ENCODE data around the gene SKA2. TPM values are rescaled to one million over a fixed set of nuclear protein-coding genes. Genes with fewer than 3 reads are reported as not detected.
A peak's percentile ranks its signal among the peaks of the same experiment; 100 is the strongest.

The SKA2 gene, protein sequence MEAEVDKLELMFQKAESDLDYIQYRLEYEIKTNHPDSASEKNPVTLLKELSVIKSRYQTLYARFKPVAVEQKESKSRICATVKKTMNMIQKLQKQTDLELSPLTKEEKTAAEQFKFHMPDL
- total RNA-seq (2014; rRNA removed; shearing (Covaris generic)) (24.8 and 44.4 TPM in 2 replicates), polyA plus RNA-seq (2016; fragmentation: Nextera tagmentation; extraction: Ambion mirVana) (39.3 and 39.9 TPM in 2 replicates)

DNA sequence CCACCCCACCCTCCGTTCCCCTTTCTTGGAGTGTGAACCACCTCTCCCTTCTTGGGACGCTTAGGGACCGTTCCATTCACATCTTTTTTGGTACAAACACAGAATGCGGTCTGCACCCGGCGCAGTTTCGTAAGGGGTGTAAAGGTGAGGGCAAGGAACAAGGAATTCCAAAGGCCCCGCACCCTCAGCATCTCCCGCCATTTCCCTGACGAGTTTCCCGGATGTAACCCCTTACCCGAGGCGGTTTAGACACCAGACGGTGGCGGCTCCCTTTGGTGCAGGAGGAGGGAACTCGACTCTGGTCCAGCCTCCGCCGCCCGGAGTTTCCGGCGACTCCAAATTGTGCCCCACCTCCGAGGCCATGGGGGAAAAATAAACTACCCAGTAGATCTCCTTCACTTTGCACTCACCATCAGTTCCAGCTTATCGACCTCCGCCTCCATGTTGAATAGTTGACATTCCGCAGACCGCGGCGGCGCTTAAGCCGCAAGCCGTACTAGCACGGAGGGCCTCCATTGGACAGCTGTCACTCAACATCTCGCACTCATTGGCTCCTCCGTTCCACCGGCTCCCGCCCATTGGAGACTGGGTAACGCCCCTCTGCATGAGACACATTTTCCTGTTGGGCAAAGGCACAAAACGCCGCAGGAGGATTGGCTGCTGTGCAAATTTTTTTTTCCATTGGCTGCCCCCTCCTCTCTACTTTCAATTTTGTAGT lies at the start of gene SKA2:
TSS of gene SKA2 (minus strand) at position 466 of the 718 bp plus-strand sequence. CDS start at position 443, 23 bp downstream.
- Histone ChIP-seq H3K27me3 (replicated peaks; ENCODE audit: insufficient read depth) (no peaks in the 10 kb centered on the region), H3K9me2 (ENCODE audit: insufficient read depth) (no peaks in the 10 kb centered on the region), H4K20me1 (ENCODE audit: insufficient read depth) (no peaks in the 10 kb centered on the region), H2AFZ (peak within 1 kb of the TSS; percentile 95), H3K9me3 (ENCODE audit: low read depth) (no peaks in the 10 kb centered on the region), H3K4me1 (ENCODE audit: insufficient read depth) (peaks cover 31% of the 10 kb centered on the region), H3K4me3 (peak within 1 kb of the TSS; percentile 83), H3K9ac (peak within 1 kb of the TSS; percentile 89), H3K27ac (peak within 1 kb of the TSS; percentile 85), H3F3A (ENCODE audit: insufficient read depth) (peaks cover 17% of the 10 kb centered on the region; the same call in 1 of the 2 replicates), H3K4me2 (ENCODE audit: unreplicated experiment) (peak within 1 kb of the TSS; percentile 87), H3K79me2 (ENCODE audit: insufficient read depth) (peaks cover 84% of the 10 kb centered on the region), H3K36me3 (ENCODE audit: low read depth) (no peaks in the 10 kb centered on the region)
- TF ChIP-seq EZH2phosphoT487 (IDR thresholded peaks at IDR 0.05; ENCODE audit: insufficient read depth, low read depth) = no peak
- TF ChIP-seq EZH2 (IDR thresholded peaks at IDR 0.05; ENCODE audit: insufficient read depth, poor library complexity, severe bottlenecking) = no peak
- in situ Hi-C loops (cut with MboI) = no loop called here
- 0% methylated on average over 37 to 39 of the region's 39 CpGs for WGBS, 2 experiments (ENCODE audit: low coverage in 1 of 2, low lambda C conversion rate in 2 of 2, missing lambda C conversion rate in 2 of 2)
- DNase-seq = peak; percentile 99

DNA sequence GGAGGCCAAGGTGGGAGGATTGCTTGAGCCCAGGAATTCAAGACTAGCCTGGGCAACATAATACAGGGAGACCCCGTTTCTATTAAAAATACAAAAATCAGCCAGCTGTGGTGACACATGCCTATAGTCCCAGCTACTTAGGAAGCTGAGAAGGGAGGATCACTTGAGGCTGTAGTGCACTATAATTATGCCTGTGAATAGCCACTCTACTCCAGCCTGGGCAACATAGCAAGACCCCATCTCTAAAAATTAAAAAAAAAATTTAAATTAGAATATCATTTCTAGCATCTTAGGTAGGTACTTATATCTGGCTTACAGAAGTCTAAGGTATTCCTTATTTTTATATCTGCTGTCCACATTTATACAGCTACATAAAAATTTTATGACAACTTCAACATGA lies 47.3 kb upstream of the SKA2 start:
- no peaks in the 10 kb centered on the region for H4K20me1 ChIP-seq (ENCODE audit: insufficient read depth)
- no peaks in the 10 kb centered on the region for H3K79me2 ChIP-seq (ENCODE audit: insufficient read depth)
- DNase-seq = no peak
- 91 to 100% methylated on average over 1 of the region's 1 CpG for WGBS, 2 experiments (ENCODE audit: low coverage in 1 of 2, low lambda C conversion rate in 2 of 2, missing lambda C conversion rate in 2 of 2)
- no peak overlapping the region for H3K9ac ChIP-seq
- H3K36me3 ChIP-seq (ENCODE audit: low read depth) = no peaks in the 10 kb centered on the region
- no peaks in the 10 kb centered on the region for H3K4me1 ChIP-seq (ENCODE audit: insufficient read depth)
- TF ChIP-seq EZH2phosphoT487 (IDR thresholded peaks at IDR 0.05; ENCODE audit: insufficient read depth, low read depth) (no peak), EZH2 (IDR thresholded peaks at IDR 0.05; ENCODE audit: insufficient read depth, poor library complexity, severe bottlenecking) (no peak)
- H2AFZ ChIP-seq = no peak overlapping the region
- no peaks in the 10 kb centered on the region for H3K27me3 ChIP-seq (replicated peaks; ENCODE audit: insufficient read depth)
- no peaks in the 10 kb centered on the region for H3K9me3 ChIP-seq (ENCODE audit: low read depth)
- no peak overlapping the region for H3K4me3 ChIP-seq
- no peaks in the 10 kb centered on the region for H3F3A ChIP-seq (ENCODE audit: insufficient read depth)
- H3K9me2 ChIP-seq (ENCODE audit: insufficient read depth) = no peaks in the 10 kb centered on the region
- no peak overlapping the region for H3K27ac ChIP-seq
- H3K4me2 ChIP-seq (ENCODE audit: unreplicated experiment) = no peak overlapping the region
- in situ Hi-C loops (cut with MboI) = no loop called here

DNA sequence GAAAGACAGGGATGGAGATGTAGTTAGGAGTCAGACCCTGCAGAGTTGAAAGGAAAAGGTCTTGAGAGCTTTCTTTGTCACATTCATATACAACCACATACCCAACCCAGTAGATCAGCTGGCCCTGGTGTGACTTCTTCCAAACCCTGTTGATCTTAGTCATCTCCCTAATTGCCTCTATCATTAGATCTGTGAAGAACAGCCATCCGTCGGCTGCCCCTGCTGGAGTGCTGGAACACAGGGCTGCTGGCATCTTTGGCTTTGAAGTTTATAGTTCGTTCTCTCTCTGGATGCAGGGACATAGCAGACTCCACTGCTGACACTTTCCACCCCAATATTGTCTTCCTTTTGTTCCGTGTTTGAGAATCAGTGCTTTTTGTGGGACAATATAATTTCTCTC lies 44.4 kb upstream of the SKA2 start:
- in situ Hi-C loops (cut with MboI) = no loop called here
- Histone ChIP-seq H3K9me2 (ENCODE audit: insufficient read depth) (no peaks in the 10 kb centered on the region), H3K4me2 (ENCODE audit: unreplicated experiment) (no peak overlapping the region), H3K36me3 (ENCODE audit: low read depth) (no peaks in the 10 kb centered on the region; the same call in 1 of the 2 replicates), H4K20me1 (ENCODE audit: insufficient read depth) (no peaks in the 10 kb centered on the region), H3K27ac (no peak overlapping the region), H3K27me3 (replicated peaks; ENCODE audit: insufficient read depth) (no peaks in the 10 kb centered on the region), H3K79me2 (ENCODE audit: insufficient read depth) (no peaks in the 10 kb centered on the region), H3K9ac (no peak overlapping the region), H3K9me3 (ENCODE audit: low read depth) (no peaks in the 10 kb centered on the region), H3F3A (ENCODE audit: insufficient read depth) (no peaks in the 10 kb centered on the region), H3K4me3 (no peak overlapping the region), H2AFZ (no peak overlapping the region), H3K4me1 (ENCODE audit: insufficient read depth) (no peaks in the 10 kb centered on the region)
- WGBS, 2 experiments (ENCODE audit: low coverage in 1 of 2, low lambda C conversion rate in 2 of 2, missing lambda C conversion rate in 2 of 2) = 88 to 95% methylated on average over 4 of the region's 4 CpGs
- TF ChIP-seq EZH2phosphoT487 (IDR thresholded peaks at IDR 0.05; ENCODE audit: insufficient read depth, low read depth) (no peak), EZH2 (IDR thresholded peaks at IDR 0.05; ENCODE audit: insufficient read depth, poor library complexity, severe bottlenecking) (no peak)
- no peak for DNase-seq

DNA sequence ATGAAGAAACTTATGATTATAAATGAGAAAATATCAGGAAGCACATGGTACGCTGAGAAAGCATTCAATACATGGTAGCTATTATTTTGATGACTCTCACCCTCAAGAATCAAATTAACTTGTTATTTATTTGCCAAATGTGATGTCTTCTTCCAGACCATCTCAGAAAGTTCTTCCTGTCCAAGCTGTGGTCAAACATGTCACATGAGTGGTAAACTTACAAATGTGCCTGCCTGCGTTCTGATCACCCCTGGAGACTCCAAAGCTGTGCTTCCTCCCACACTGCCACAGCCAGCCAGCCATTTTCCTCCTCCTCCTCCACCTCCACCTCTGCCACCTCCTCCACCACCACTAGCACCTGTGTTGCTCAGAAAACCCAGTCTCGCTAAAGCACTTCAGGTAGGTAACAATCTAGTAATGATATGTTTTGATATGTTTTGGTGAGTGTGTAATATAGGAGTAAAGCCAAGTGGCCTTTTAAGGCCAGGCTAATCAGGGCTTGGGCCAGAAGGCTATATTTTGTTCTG lies 38.4 kb upstream of the SKA2 start:
- Histone ChIP-seq H3K9me3 (ENCODE audit: low read depth) (no peaks in the 10 kb centered on the region), H3K79me2 (ENCODE audit: insufficient read depth) (no peaks in the 10 kb centered on the region), H3K4me1 (ENCODE audit: insufficient read depth) (no peaks in the 10 kb centered on the region), H3K9me2 (ENCODE audit: insufficient read depth) (no peaks in the 10 kb centered on the region), H3K36me3 (ENCODE audit: low read depth) (no peaks in the 10 kb centered on the region; the same call in 1 of the 2 replicates), H3K4me2 (ENCODE audit: unreplicated experiment) (no peak overlapping the region), H3F3A (ENCODE audit: insufficient read depth) (no peaks in the 10 kb centered on the region), H4K20me1 (ENCODE audit: insufficient read depth) (no peaks in the 10 kb centered on the region), H3K27ac (no peak overlapping the region), H3K4me3 (no peak overlapping the region), H2AFZ (no peak overlapping the region), H3K27me3 (replicated peaks; ENCODE audit: insufficient read depth) (no peaks in the 10 kb centered on the region), H3K9ac (no peak overlapping the region)
- 86 to 91% methylated on average over 3 of the region's 3 CpGs for WGBS, 2 experiments (ENCODE audit: low coverage in 1 of 2, low lambda C conversion rate in 2 of 2, missing lambda C conversion rate in 2 of 2)
- TF ChIP-seq EZH2phosphoT487 (IDR thresholded peaks at IDR 0.05; ENCODE audit: insufficient read depth, low read depth) (no peak), EZH2 (IDR thresholded peaks at IDR 0.05; ENCODE audit: insufficient read depth, poor library complexity, severe bottlenecking) (no peak)
- no peak for DNase-seq
- in situ Hi-C loops (cut with MboI) = no loop called here

All from GM23248 (cell line).